HepG2 (cell line): ENCODE data around the gene ATAD3C. TPM values are rescaled to one million over a fixed set of nuclear protein-coding genes. Genes with fewer than 3 reads are reported as not detected.
A peak's percentile ranks its signal among the peaks of the same experiment; 100 is the strongest.

Source experiments
- CENPX ChIP-seq: sonication (generic); formaldehyde crosslinking; IDR thresholded peaks from 2 replicates; pipeline ENCODE4 v1.9.0; 2021; ENCODE audit warnings: mild to moderate bottlenecking, missing genetic modification reagents, moderate library complexity
- JUNB ChIP-seq: sonication (generic); formaldehyde crosslinking; IDR thresholded peaks from 2 replicates; pipeline ENCODE4 v1.8.0; 2022; ENCODE audit warnings: missing genetic modification reagents, mild to moderate bottlenecking, borderline replicate concordance
- KLF11 ChIP-seq: IDR thresholded peaks from 2 replicates; pipeline ENCODE4 v1.6.1; 2016; ENCODE audit warnings: missing compliant biosample characterization
- MEF2D ChIP-seq: sonication (generic); formaldehyde crosslinking; IDR thresholded peaks from 2 replicates; pipeline ENCODE4 v1.5.1; 2020; ENCODE audit warnings: mild to moderate bottlenecking, missing genetic modification reagents
- MTA3 ChIP-seq: sonication (generic); formaldehyde crosslinking; IDR thresholded peaks from 2 replicates; pipeline ENCODE4 v1.4.0; 2020; ENCODE audit warnings: missing genetic modification reagents
- NCOR1 ChIP-seq: fragments of 200-600 bp; sonication (generic); IDR thresholded peaks from 2 replicates; pipeline ENCODE4 v1.7.0; 2017; ENCODE audit warnings: antibody characterized with exemption, low read length, borderline replicate concordance
- NR2F1 ChIP-seq, 2 experiments: fragments of 450-650 bp in 1 of 2; formaldehyde crosslinking in 1 of 2; IDR thresholded peaks; 2 replicates each; pipeline versions ENCODE4 v1.5.0 to v1.6.1; 2016 to 2020; ENCODE audit warnings: mild to moderate bottlenecking in 1 of 2, missing compliant biosample characterization in 1 of 2, missing genetic modification reagents in 1 of 2, moderate library complexity in 1 of 2
- ONECUT2 ChIP-seq: sonication (generic); formaldehyde crosslinking; IDR thresholded peaks from 2 replicates; pipeline ENCODE4 v1.4.0; 2020; ENCODE audit warnings: missing genetic modification reagents
- RBM39 ChIP-seq: fragments of 200-400 bp; formaldehyde crosslinking; IDR thresholded peaks from one replicate; pipeline ENCODE4 v1.6.1; 2018; ENCODE audit warnings: antibody characterized with exemption, mild to moderate bottlenecking, low read depth, low read length; ENCODE audit not compliant: poor library complexity, severe bottlenecking
- STAG1 ChIP-seq: sonication (generic); formaldehyde crosslinking; IDR thresholded peaks from 2 replicates; pipeline ENCODE4 v1.4.0; 2020; ENCODE audit warnings: missing genetic modification reagents
- TCF12 ChIP-seq, 2 experiments: fragments of 450-650 bp in 1 of 2; sonication (generic) in 1 of 2; formaldehyde crosslinking in 1 of 2; IDR thresholded peaks; 2 replicates each; pipeline versions ENCODE4 v1.6.1 to v1.8.0; 2017 to 2022; ENCODE audit warnings: antibody characterized with exemption in 1 of 2, mild to moderate bottlenecking in 1 of 2, missing genetic modification reagents in 1 of 2, moderate library complexity in 1 of 2
- TOPORS ChIP-seq: sonication (generic); formaldehyde crosslinking; IDR thresholded peaks from 2 replicates; pipeline ENCODE4 v1.8.0; 2023; ENCODE audit warnings: mild to moderate bottlenecking, missing genetic modification reagents
- ZNF205 ChIP-seq: IDR thresholded peaks from 2 replicates; pipeline ENCODE4 v1.6.1; 2018; ENCODE audit warnings: missing biosample characterization, missing genetic modification reagents
- ZNF326 ChIP-seq: sonication (generic); formaldehyde crosslinking; IDR thresholded peaks from 2 replicates; pipeline ENCODE4 v1.4.0; 2020; ENCODE audit warnings: missing genetic modification reagents, borderline replicate concordance
- ZNF432 ChIP-seq: sonication (generic); formaldehyde crosslinking; IDR thresholded peaks from 2 replicates; pipeline ENCODE4 v1.5.0; 2020; ENCODE audit warnings: missing genetic modification reagents, mild to moderate bottlenecking, borderline replicate concordance
- ZNF547 ChIP-seq: sonication (generic); formaldehyde crosslinking; IDR thresholded peaks from 2 replicates; pipeline ENCODE4 v1.5.1; 2020; ENCODE audit warnings: mild to moderate bottlenecking, missing genetic modification reagents
- ZNF558 ChIP-seq: sonication (generic); formaldehyde crosslinking; IDR thresholded peaks from 2 replicates; pipeline ENCODE4 v1.9.0; 2022; ENCODE audit warnings: mild to moderate bottlenecking, missing genetic modification reagents, borderline replicate concordance
- ZNF644 ChIP-seq: IDR thresholded peaks from 2 replicates; pipeline ENCODE4 v1.6.1; 2016; ENCODE audit warnings: low read depth
- ZNF660 ChIP-seq: sonication (generic); formaldehyde crosslinking; IDR thresholded peaks from 2 replicates; pipeline ENCODE4 v1.5.1; 2020; ENCODE audit warnings: mild to moderate bottlenecking, low read depth, missing genetic modification reagents, borderline replicate concordance
- ZNF780A ChIP-seq: sonication (generic); formaldehyde crosslinking; IDR thresholded peaks from 2 replicates; pipeline ENCODE4 v1.8.0; 2022; ENCODE audit warnings: mild to moderate bottlenecking, missing genetic modification reagents, moderate library complexity
- polyA plus RNA-seq, 8 experiments: library from polyadenylated mRNA; depleted of rRNA in 3 of 8; stranded (reverse) in 7 of 8; unstranded in 1 of 8; fragments of >200 nt; fragmentation: Illumina TruSeq in 4 of 8; extraction: Trizol in 4 of 8; gene quantifications; 2 replicates each; pipeline versions ENCODE4 v1.2.1 to v1.2.3, GENCODE V29; 2011 to 2016; ENCODE audit warnings: low read depth in 4 of 8, missing spikeins in 1 of 8, mixed read lengths in 1 of 8; ENCODE audit not compliant: insufficient read depth in 1 of 8
- total RNA-seq, 5 experiments: library from RNA; depleted of rRNA; stranded (reverse); fragments of >200 nt; fragmentation: Illumina TruSeq; extraction: Trizol; gene quantifications; 2 replicates each; pipeline ENCODE4 v1.2.3, GENCODE V29; 2016; ENCODE audit warnings: low read depth in 1 of 5
- TF ChIP-seq, protein P1 (sequence below): sonication (generic); formaldehyde crosslinking; IDR thresholded peaks from 2 replicates; pipeline ENCODE4 v1.4.0; 2020; ENCODE audit warnings: mild to moderate bottlenecking, missing genetic modification reagents, borderline replicate concordance
- TF ChIP-seq, protein P2 (sequence below): sonication (generic); IDR thresholded peaks from 2 replicates; pipeline ENCODE4 v1.6.1; 2016; ENCODE audit warnings: low read depth, borderline replicate concordance
- TF ChIP-seq, protein P3 (sequence below): sonication (generic); formaldehyde crosslinking; IDR thresholded peaks from 2 replicates; pipeline ENCODE4 v1.5.0; 2020; ENCODE audit warnings: mild to moderate bottlenecking, missing genetic modification reagents

Gene ATAD3C
- total and polyA plus RNA-seq, 2 of the 13 experiments (the other 11 are each of a cell fraction or from before 2014, with no cell fraction given), result 2.4 to 3.2 TPM

DNA sequence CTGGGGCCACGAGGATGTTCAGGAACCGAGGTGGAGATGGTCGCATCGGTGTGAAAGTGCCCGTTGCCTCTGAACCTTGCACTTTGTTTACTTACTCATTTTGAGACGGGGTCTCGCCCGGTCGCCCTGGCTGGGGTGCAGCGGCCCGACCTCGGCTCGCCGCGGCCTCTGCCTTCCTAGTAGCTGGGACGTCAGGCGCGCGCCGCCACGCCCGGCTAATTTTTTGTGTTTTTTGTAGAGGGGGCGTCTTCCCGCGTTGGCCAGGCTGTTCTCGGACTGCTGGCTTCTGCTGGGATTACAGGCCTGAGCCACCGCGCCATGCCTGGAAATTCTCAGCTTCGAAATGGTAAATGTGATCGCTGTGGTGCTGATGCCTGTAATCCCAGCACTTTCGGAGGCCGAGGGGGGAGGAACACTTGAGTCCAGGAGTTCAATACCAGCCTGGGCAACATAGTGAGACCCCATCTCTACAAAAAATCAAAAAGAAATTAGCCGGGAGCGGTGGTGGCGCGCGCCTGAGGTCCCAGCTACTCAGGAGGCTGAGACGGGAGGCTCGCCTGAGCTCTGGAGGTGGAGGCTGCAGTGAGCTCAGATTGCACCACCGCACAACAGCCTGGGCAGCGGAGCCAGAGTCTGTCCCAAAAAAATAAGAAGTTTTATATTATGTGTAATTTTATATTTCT is 41.7 kb upstream of the ATAD3C start (continued):
- TF ChIP-seq, protein P1, sequence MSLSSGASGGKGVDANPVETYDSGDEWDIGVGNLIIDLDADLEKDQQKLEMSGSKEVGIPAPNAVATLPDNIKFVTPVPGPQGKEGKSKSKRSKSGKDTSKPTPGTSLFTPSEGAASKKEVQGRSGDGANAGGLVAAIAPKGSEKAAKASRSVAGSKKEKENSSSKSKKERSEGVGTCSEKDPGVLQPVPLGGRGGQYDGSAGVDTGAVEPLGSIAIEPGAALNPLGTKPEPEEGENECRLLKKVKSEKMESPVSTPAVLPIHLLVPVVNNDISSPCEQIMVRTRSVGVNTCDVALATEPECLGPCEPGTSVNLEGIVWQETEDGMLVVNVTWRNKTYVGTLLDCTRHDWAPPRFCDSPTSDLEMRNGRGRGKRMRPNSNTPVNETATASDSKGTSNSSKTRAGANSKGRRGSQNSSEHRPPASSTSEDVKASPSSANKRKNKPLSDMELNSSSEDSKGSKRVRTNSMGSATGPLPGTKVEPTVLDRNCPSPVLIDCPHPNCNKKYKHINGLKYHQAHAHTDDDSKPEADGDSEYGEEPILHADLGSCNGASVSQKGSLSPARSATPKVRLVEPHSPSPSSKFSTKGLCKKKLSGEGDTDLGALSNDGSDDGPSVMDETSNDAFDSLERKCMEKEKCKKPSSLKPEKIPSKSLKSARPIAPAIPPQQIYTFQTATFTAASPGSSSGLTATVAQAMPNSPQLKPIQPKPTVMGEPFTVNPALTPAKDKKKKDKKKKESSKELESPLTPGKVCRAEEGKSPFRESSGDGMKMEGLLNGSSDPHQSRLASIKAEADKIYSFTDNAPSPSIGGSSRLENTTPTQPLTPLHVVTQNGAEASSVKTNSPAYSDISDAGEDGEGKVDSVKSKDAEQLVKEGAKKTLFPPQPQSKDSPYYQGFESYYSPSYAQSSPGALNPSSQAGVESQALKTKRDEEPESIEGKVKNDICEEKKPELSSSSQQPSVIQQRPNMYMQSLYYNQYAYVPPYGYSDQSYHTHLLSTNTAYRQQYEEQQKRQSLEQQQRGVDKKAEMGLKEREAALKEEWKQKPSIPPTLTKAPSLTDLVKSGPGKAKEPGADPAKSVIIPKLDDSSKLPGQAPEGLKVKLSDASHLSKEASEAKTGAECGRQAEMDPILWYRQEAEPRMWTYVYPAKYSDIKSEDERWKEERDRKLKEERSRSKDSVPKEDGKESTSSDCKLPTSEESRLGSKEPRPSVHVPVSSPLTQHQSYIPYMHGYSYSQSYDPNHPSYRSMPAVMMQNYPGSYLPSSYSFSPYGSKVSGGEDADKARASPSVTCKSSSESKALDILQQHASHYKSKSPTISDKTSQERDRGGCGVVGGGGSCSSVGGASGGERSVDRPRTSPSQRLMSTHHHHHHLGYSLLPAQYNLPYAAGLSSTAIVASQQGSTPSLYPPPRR, result no peak
- TF ChIP-seq TOPORS (CRISPR knock-in tag) (peak; percentile 8), ZNF432 (0 out of 2 replicates have a peak, but pooled peaks have one; percentile 13), ZNF644 (CRISPR knock-in tag) (no peak), JUNB (CRISPR knock-in tag) (no peak), CENPX (CRISPR knock-in tag) (0 out of 2 replicates have a peak, but pooled peaks have one; percentile 9), ZNF660 (no peak), ZNF558 (CRISPR knock-in tag) (no peak), NCOR1 (peak; percentile 48), STAG1 (no peak), TCF12 (IDR thresholded peaks at IDR 0.05) (no peak), TCF12 (CRISPR knock-in tag; IDR thresholded peaks at IDR 0.05) (no peak), ZNF547 (CRISPR knock-in tag) (no peak), MEF2D (CRISPR knock-in tag) (0 out of 2 replicates have a peak, but pooled peaks have one; percentile 8), NR2F1 (CRISPR knock-in tag; IDR thresholded peaks at IDR 0.05) (no peak), KLF11 (no peak), ONECUT2 (CRISPR knock-in tag) (0 out of 2 replicates have a peak, but pooled peaks have one; percentile 15), ZNF326 (no peak), RBM39 (peak; percentile 11), ZNF205 (CRISPR knock-in tag) (no peak), MTA3 (no peak), ZNF780A (CRISPR knock-in tag) (no peak)
- TF ChIP-seq, protein P2, sequence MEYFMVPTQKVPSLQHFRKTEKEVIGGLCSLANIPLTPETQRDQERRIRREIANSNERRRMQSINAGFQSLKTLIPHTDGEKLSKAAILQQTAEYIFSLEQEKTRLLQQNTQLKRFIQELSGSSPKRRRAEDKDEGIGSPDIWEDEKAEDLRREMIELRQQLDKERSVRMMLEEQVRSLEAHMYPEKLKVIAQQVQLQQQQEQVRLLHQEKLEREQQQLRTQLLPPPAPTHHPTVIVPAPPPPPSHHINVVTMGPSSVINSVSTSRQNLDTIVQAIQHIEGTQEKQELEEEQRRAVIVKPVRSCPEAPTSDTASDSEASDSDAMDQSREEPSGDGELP, result no peak
- TF ChIP-seq, protein P3, sequence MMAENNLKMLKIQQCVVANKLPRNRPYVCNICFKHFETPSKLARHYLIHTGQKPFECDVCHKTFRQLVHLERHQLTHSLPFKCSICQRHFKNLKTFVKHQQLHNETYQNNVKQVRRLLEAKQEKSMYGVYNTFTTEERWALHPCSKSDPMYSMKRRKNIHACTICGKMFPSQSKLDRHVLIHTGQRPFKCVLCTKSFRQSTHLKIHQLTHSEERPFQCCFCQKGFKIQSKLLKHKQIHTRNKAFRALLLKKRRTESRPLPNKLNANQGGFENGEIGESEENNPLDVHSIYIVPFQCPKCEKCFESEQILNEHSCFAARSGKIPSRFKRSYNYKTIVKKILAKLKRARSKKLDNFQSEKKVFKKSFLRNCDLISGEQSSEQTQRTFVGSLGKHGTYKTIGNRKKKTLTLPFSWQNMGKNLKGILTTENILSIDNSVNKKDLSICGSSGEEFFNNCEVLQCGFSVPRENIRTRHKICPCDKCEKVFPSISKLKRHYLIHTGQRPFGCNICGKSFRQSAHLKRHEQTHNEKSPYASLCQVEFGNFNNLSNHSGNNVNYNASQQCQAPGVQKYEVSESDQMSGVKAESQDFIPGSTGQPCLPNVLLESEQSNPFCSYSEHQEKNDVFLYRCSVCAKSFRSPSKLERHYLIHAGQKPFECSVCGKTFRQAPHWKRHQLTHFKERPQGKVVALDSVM (CRISPR knock-in tag), result peak; percentile 99
